ENCODE results near the gene MAD1L1. TPM values are rescaled to one million over a fixed set of nuclear protein-coding genes. Genes with fewer than 3 reads are reported as not detected.

MAD1L1 gene
- total and polyA plus RNA-seq, 3 donors from 2014 or later, result 63.1 to 149 (median 94.6) TPM

GRCh38 chr7:2120251-2120660 is 112.5 kb downstream of the MAD1L1 start:
- Histone ChIP-seq H3K36me3 (ENCODE audit: low read depth, missing control alignments) (no peaks in the 10 kb centered on the region), H3K4me1 (peaks cover 36% of the 10 kb centered on the region), H3K27ac (no peak overlapping the region), H3K9me3 (no peaks in the 10 kb centered on the region), H3K27me3 (no peaks in the 10 kb centered on the region), H3K4me3 (no peak overlapping the region)
- intact Hi-C loops (cut with DNase I; ENCODE audit: low total_unique reads), result no loop called here
- 52 to 70% methylated on average over 11 to 12 of the region's 12 CpGs for WGBS, 2 donors
- DNase-seq, result no peak
- TF ChIP-seq POLR2A (IDR thresholded peaks at IDR 0.05), result no peak
- TF ChIP-seq CTCF (IDR thresholded peaks at IDR 0.05), result no peak

GRCh38 chr7:2118630-2119190 is 114.0 kb downstream of the MAD1L1 start:
- H3K27ac ChIP-seq, result no peak overlapping the region
- no peaks in the 10 kb centered on the region for H3K36me3 ChIP-seq (ENCODE audit: low read depth, missing control alignments)
- intact Hi-C loops (cut with DNase I; ENCODE audit: low total_unique reads), result no loop called here
- no peaks in the 10 kb centered on the region for H3K9me3 ChIP-seq
- TF ChIP-seq CTCF (IDR thresholded peaks at IDR 0.05) (no peak), POLR2A (IDR thresholded peaks at IDR 0.05) (no peak)
- no peaks in the 10 kb centered on the region for H3K27me3 ChIP-seq
- H3K4me1 ChIP-seq, result peaks cover 36% of the 10 kb centered on the region
- WGBS, 2 donors, result 49 to 56% methylated on average over 16 to 25 of the region's 25 CpGs
- no peak overlapping the region for H3K4me3 ChIP-seq
- DNase-seq, result peak; percentile 73

GRCh38 chr7:2118056-2118455 is 114.7 kb downstream of the MAD1L1 start:
- TF ChIP-seq POLR2A (IDR thresholded peaks at IDR 0.05) (no peak), CTCF (IDR thresholded peaks at IDR 0.05) (no peak)
- intact Hi-C loops (cut with DNase I; ENCODE audit: low total_unique reads), result no loop called here

GRCh38 chr7:2117646-2118045 is 115.1 kb downstream of the MAD1L1 start:
- no peak overlapping the region for H3K4me3 ChIP-seq
- DNase-seq, result no peak
- no peak for TF ChIP-seq POLR2A (IDR thresholded peaks at IDR 0.05)
- no peak for TF ChIP-seq CTCF (IDR thresholded peaks at IDR 0.05)
- no peaks in the 10 kb centered on the region for H3K27me3 ChIP-seq
- no peaks in the 10 kb centered on the region for H3K36me3 ChIP-seq (ENCODE audit: low read depth, missing control alignments)
- intact Hi-C loops (cut with DNase I; ENCODE audit: low total_unique reads), result no loop called here
- WGBS, 2 donors, result 90 to 91% methylated on average over 4 of the region's 4 CpGs
- H3K9me3 ChIP-seq, result no peaks in the 10 kb centered on the region
- peaks cover 36% of the 10 kb centered on the region for H3K4me1 ChIP-seq
- H3K27ac ChIP-seq, result no peak overlapping the region

More at GRCh38 chr7:2118056-2118455, 114.7 kb downstream of the MAD1L1 start:
- Histone ChIP-seq H3K27ac (no peak overlapping the region), H3K9me3 (no peaks in the 10 kb centered on the region), H3K36me3 (ENCODE audit: low read depth, missing control alignments) (no peaks in the 10 kb centered on the region), H3K4me3 (no peak overlapping the region), H3K27me3 (no peaks in the 10 kb centered on the region), H3K4me1 (peaks cover 36% of the 10 kb centered on the region)
- 96 to 100% methylated on average over 3 to 11 of the region's 11 CpGs for WGBS, 2 donors
- no peak for DNase-seq

- Histone ChIP-seq H3K4me1 (peaks cover 36% of the 10 kb centered on the region), H3K4me3 (no peak overlapping the region), H3K9me3 (no peaks in the 10 kb centered on the region), H3K36me3 (ENCODE audit: low read depth, missing control alignments) (no peaks in the 10 kb centered on the region), H3K27ac (no peak overlapping the region), H3K27me3 (no peaks in the 10 kb centered on the region)
- WGBS, 2 donors, result 58 to 68% methylated on average over 6 to 11 of the region's 11 CpGs
- TF ChIP-seq POLR2A (IDR thresholded peaks at IDR 0.05) (no peak), CTCF (IDR thresholded peaks at IDR 0.05) (no peak)
- DNase-seq, result peak; percentile 85
- intact Hi-C loops (cut with DNase I; ENCODE audit: low total_unique reads), result no loop called here
Measured at GRCh38 chr7:2116989-2117591, 115.7 kb downstream of the MAD1L1 start.
